NCI-H1105 treated with DMSO at 0.1 percent for 48 hours (cell line): ENCODE results near the gene PRKCZ.

Source experiments
- DNase-seq: peaks from one replicate; lab custom pipeline; 2025; lab: John Stamatoyannopoulos, UW

Gene PRKCZ

GRCh38 chr1:2209400-2210083 is 159.3 kb downstream of the PRKCZ start:
- no peak for DNase-seq

GRCh38 chr1:2210084-2210653 is 160.0 kb downstream of the PRKCZ start:
- DNase-seq, result no peak

DNA sequence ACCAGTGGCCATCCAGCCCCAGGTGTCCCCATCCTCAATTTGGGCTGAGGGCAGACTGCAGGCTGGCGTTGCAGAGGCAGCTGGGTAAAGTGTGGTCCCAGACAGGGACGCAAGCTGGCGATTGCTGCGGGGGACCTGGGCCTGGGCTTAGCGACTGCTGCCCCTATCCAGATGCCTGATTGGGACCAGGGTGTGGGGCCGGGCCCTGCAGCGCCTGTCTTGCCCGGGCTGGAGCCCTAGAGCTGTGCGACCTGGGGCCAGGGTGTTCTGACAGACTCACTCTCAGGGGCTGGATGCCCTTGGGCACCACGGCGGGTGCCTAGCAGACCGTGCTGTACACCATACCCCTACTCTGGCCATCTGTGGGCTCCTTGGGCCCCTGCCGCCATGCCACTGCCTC is 160.6 kb downstream of the PRKCZ start:
- DNase-seq, result no peak

DNA sequence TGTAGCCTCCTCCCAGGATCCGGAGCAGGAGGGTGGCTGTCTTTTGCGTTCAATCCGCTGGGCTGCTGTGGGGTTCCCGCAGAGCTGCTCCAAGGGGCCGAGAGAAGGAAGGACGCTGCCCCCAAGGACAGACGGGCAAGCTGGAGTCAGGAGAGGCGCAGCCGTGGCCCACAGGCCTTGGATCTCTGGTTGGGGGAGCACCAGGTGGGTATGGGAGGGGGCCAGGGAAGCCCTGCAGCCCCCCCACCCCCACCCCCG is 162.0 kb downstream of the PRKCZ start:
- no peak for DNase-seq

DNA sequence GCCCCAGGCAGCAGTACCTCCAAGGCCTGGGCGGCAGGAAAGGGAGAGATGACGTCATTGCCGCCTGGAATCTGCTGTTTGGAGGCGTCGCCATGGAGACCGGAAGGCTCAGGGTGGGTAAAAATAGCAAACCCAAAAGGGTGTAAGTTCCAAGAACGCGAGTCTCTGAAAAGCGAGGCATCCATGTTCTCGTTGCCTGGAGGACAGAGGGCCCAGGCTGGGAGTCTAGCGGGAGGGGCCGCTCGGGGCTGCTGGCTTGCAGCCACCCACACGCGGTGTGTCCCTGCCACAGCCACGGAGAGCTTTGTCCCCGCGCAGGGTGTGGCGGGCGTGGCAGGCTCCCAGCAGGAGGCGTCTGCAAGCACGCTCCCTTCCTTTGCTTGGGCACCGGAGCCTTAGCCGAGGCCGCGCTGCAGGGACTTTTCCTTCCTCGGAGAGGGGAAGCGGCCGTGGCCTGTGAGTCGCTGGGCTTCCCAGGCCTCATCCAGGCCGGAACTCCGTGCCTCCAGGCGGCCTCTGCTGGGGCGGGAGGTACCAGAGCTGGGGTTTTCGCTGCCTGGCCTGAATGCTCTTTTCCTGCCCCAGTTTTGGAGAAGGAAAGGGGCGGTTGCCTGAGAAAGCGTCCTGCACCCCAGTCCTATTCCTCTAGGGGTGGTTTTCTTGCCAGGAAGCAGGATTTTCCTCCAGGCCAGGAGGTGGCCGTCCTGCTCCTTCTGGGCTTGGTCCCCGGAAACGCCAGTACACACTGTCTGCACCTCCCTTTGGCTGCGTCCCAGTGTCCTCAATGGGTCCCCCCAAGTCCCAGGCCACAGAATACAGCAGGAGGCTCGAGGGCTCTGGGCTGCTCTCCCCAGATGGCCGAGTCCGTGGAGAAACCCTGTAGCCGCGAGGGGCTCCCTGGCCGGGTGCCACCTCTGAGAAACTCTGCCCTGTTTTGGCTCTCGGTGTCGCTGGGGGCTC is 162.6 kb downstream of the PRKCZ start:
- DNase-seq, result no peak

GRCh38 chr1:2213576-2214505 is 163.6 kb downstream of the PRKCZ start:
- DNase-seq, result no peak

GRCh38 chr1:2214541-2215241 is 164.5 kb downstream of the PRKCZ start:
- DNase-seq, result no peak

DNA sequence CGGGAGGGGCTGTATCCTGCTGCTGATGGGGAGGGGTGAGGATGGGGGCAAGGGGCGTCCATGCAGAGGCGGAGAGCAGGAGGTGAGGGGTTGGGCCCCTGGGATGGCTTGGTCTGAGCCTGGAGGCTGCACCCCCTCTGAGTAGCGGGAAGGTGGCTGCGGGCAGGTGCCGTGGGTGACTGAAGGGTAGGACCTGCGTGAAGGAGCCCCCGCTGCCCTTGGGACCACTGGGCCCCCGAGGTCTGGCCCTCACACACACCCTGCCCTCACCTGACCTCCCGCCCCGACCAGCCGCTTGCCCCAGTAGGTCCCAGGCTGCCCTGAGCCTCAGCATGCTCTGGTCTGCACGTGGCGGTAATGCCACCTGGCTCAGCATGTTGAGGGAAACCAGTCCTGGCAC is 165.1 kb downstream of the PRKCZ start:
- no peak for DNase-seq

GRCh38 chr1:2215909-2216766 is 165.9 kb downstream of the PRKCZ start:
- no peak for DNase-seq

GRCh38 chr1:2216767-2217058 is 166.5 kb downstream of the PRKCZ start:
- no peak for DNase-seq

DNA sequence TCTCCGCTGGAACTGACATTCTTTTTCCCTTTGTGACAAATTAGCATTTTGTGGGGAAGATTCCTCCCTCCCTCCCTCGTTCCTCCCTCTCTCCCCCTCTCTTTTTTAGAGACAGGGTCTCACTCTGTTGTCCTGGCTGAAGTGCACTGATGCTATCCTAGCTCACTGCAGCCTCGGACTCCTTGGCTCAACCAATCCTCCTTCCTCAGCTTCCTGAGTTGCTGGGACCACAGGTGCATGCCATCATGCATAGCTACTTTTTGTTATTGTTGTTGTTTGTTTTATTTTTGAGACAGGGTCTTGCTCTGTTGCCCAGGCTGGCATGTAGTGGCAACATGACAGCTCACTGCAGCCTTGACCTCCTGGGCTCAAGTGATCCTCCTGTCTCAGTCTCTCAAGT is 171.1 kb downstream of the PRKCZ start:
- DNase-seq, result no peak

- no peak for DNase-seq
Measured at GRCh38 chr1:2224170-2224584, 174.0 kb downstream of the PRKCZ start.

DNA sequence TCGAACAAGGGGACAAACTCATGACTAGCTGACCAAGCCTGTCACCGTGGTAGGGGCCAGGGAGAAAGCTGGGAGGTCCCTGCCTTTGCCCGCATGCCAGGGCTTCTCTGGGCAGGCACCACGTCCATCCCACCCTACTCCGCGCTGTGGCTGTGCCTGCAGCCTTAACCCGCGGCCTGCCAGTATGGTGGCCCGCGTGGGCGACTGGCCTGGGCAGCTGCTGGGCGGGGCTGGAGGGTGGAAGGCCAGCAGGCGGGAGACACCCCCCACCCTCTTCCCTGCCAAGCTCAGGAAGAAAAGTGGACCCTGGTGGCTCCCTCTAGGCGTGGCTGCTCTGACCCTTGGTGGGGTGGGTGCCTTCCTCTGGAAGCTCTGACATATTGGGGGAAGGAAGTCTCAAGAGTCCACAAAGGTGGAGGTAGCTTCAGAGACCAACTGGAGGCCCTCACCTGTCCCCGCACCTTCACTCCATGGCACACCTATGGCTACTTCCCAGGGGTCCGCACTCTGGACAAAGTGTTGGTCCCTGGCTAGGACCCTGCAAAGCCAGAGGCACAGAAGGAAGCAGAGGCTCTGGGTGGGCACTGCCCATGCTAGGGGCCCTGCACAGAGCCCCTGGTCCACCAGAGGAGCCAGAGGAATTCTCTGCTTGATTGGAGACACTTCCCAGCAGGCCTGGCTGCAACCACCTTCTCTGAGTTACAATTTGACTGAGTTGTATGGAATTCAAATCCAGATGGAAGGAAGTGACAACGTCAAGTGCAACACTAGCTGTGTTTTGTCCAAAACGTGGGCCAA is 174.6 kb downstream of the PRKCZ start:
- DNase-seq, result no peak

DNA sequence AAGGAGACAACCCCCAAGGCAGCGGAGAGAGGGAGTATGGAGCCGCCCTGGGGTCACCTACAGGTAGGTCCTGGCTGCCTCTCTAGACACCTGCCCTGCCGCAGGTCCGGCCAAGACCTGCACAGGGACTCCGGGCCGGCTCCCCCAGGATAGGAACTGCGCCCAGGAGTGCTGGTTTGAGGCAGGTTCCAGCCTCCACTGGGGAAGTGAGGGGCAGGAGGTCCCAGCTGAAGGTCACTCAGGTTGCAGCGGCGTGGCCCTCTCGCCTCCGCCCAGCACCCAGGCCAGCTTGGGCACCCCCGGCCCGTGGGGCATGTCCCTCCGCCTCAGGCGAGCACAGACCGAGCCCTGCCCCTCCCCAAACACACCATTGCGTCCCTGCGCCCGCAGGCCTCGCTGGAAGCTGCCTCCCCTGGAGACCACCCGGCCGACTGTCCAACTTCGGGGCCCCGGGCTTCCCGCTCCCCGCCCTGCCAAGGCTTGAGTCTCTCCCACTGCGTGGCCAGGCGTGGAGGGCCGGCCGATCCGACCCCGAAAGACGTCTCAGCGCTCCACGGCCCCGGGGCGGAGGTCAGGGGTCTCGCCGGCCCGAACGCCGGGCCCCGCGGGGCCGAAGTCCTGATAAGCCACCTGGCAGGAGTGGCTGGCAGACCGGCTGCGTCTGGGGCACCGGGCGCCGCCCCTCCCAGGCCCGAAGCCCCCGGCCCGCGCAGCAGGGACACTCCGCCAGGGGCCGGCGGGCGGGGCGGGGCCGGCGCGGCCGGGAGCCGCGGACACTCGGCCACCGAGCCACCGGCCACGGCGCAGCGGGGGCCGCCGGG is 176.5 kb downstream of the PRKCZ start:
- no peak for DNase-seq

DNA sequence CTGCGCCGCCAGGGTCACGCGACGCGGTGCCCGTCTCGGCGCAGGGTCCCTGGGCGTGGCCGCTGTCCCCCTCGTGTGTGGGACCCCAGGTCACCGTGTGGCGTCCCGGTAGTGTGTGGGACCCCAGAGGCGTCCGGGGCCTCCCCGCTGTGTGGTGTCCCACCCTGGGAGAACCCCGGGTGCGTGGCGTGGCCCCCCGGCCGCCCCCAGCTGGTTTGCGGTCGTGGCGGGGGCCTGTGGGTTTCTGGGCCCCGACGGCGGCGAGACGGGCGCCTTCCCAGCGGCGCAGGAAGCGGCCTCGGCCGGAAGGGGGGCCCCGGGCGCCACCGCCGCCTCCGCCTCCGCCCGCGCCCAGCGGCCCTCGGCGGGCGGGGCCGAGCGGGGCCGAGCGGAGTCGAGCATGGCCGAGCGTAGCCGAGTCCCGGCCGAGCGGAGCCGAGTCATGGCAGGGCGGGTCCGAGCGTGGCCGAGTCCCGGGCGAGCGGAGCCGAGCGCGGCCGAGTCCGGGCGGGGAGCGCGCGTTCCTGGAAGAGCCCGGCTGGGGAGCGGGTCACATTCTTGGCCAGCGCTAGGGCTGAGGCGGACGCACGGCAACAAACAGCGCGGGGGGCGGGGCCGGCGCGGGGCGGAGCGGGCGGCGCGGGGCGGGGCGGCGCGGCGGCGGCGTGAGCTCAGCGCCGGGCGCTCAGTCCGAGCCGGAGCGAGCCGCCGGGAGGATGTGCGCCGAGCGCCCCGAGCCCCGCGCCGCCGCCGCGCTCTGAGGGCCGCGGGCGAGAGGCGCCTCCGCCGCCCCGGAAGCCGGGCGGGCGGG is 177.3 kb downstream of the PRKCZ start:
- DNase-seq, result peak; percentile 96

GRCh38 chr1:2228157-2228594 is 178.0 kb downstream of the PRKCZ start, which contains the start of gene SKI:
Gene SKI, plus strand, starts transcription at chr1:2228319. Its CDS starts 448 bp downstream, at chr1:2228767.
- no peak for DNase-seq

DNA sequence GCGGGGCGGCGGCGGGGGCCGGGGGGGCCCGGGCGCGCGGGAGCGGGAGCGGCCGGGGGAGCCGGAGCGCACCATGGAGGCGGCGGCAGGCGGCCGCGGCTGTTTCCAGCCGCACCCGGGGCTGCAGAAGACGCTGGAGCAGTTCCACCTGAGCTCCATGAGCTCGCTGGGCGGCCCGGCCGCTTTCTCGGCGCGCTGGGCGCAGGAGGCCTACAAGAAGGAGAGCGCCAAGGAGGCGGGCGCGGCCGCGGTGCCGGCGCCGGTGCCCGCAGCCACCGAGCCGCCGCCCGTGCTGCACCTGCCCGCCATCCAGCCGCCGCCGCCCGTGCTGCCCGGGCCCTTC is 178.5 kb downstream of the PRKCZ start:
- DNase-seq, result no peak
